Neural cell (in vitro differentiated cells): ENCODE results near the gene LAMA5. TPM values are rescaled to one million over a fixed set of nuclear protein-coding genes. Genes with fewer than 3 reads are reported as not detected.
A peak's percentile ranks its signal among the peaks of the same experiment; 100 is the strongest.

Experiments used
- H2AFZ ChIP-seq: fragments of 200-600, 300-800 bp; sonication (generic), shearing (Covaris generic); 2 replicates; pipeline ENCODE4 v1.6.0; 2014; ENCODE audit warnings: low read depth, mild to moderate bottlenecking, antibody characterized with exemption, low read length, moderate library complexity
- H3F3A ChIP-seq: fragments of 200-600 bp; shearing (Covaris generic); 2 replicates; pipeline ENCODE4 v1.6.1; 2016; ENCODE audit warnings: mild to moderate bottlenecking, moderate library complexity, mixed read lengths, antibody characterized with exemption, low read length; ENCODE audit not compliant: insufficient read depth, poor library complexity, severe bottlenecking
- H3K27ac ChIP-seq: fragments of 200-600, 300-800 bp; sonication (generic), shearing (Covaris generic); 2 replicates; pipeline ENCODE4 v1.5.1; 2014; ENCODE audit warnings: mild to moderate bottlenecking, low read length, moderate library complexity
- H3K27me3 ChIP-seq: fragments of 300-800, 200-600 bp; sonication (generic), shearing (Covaris generic); 2 replicates; pipeline ENCODE4 v1.6.0; 2014; ENCODE audit warnings: mild to moderate bottlenecking, low read depth, low read length, moderate library complexity; ENCODE audit not compliant: insufficient read depth
- H3K36me3 ChIP-seq: fragments of 300-800, 200-600 bp; sonication (generic), shearing (Covaris generic); 2 replicates; pipeline ENCODE4 v1.5.1; 2014; ENCODE audit warnings: mild to moderate bottlenecking, antibody characterized with exemption, low read length, moderate library complexity; ENCODE audit not compliant: insufficient read depth
- H3K4me2 ChIP-seq: fragments of 300-800, 200-600 bp; sonication (generic), shearing (Covaris generic); 2 replicates; pipeline ENCODE4 v1.6.0; 2014; ENCODE audit warnings: mild to moderate bottlenecking, low read length
- H3K4me3 ChIP-seq: fragments of 300-800, 200-600 bp; sonication (generic), shearing (Covaris generic); 2 replicates; pipeline ENCODE4 v1.5.1; 2014; ENCODE audit warnings: mild to moderate bottlenecking, low read length, moderate library complexity
- H3K79me2 ChIP-seq: fragments of 200-600 bp; shearing (Covaris generic); replicated peaks from 2 replicates; pipeline ENCODE4 v1.6.0; 2014; ENCODE audit warnings: mild to moderate bottlenecking, low read length, moderate library complexity; ENCODE audit not compliant: insufficient read depth
- H3K9ac ChIP-seq: fragments of 300-800, 200-600 bp; sonication (generic), shearing (Covaris generic); 2 replicates; pipeline ENCODE4 v1.6.1; 2016; ENCODE audit warnings: mild to moderate bottlenecking, low read length, mixed read lengths
- H3K9me2 ChIP-seq: fragments of 200-600 bp; shearing (Covaris generic); 2 replicates; pipeline ENCODE4 v1.6.1; 2016; ENCODE audit warnings: mild to moderate bottlenecking, low read length, mixed read lengths; ENCODE audit not compliant: insufficient read depth
- H3K9me3 ChIP-seq: fragments of 200-600, 300-800 bp; sonication (generic), shearing (Covaris generic); 2 replicates; pipeline ENCODE4 v1.6.1; 2016; ENCODE audit warnings: mild to moderate bottlenecking, mixed run types, low read length, moderate library complexity, mixed read lengths
- H4K20me1 ChIP-seq: fragments of 200-600 bp; shearing (Covaris generic); 2 replicates; pipeline ENCODE4 v1.6.1; 2016; ENCODE audit warnings: mild to moderate bottlenecking, mixed run types; ENCODE audit not compliant: insufficient read depth
- EP300 ChIP-seq: fragments of 450-650 bp; conservative IDR thresholded peaks from 2 replicates; pipeline ENCODE4 v1.6.1; 2014; ENCODE audit warnings: antibody characterized with exemption, mild to moderate bottlenecking, moderate library complexity; ENCODE audit not compliant: poor library complexity, severe bottlenecking
- EZH2 ChIP-seq: fragments of 200-600, 300-800 bp; shearing (Covaris generic), sonication (generic); IDR thresholded peaks from 2 replicates; pipeline ENCODE4 v1.6.1; 2014; ENCODE audit warnings: antibody characterized with exemption, low read length, borderline replicate concordance, mild to moderate bottlenecking; ENCODE audit not compliant: insufficient read depth, poor library complexity, severe bottlenecking
- MXI1 ChIP-seq: fragments of 450-650 bp; conservative IDR thresholded peaks from 2 replicates; pipeline ENCODE4 v1.6.1; 2014; ENCODE audit warnings: antibody characterized with exemption, mild to moderate bottlenecking; ENCODE audit not compliant: poor library complexity, severe bottlenecking
- POLR2AphosphoS5 ChIP-seq: IDR thresholded peaks from 2 replicates; pipeline ENCODE4 v1.6.1; 2012
- RAD21 ChIP-seq: fragments of 450-650 bp; conservative IDR thresholded peaks from 2 replicates; pipeline ENCODE4 v1.6.1; 2014; ENCODE audit warnings: antibody characterized with exemption, mild to moderate bottlenecking, moderate library complexity
- SMC3 ChIP-seq: fragments of 450-650 bp; conservative IDR thresholded peaks from 2 replicates; pipeline ENCODE4 v1.6.1; 2014; ENCODE audit warnings: antibody characterized with exemption, mild to moderate bottlenecking, moderate library complexity; ENCODE audit not compliant: poor library complexity
- TAF1 ChIP-seq: IDR thresholded peaks from 2 replicates; pipeline ENCODE4 v1.6.1; 2012; ENCODE audit warnings: low read depth
- polyA plus RNA-seq: library from polyadenylated mRNA; depleted of rRNA; stranded (reverse); fragments of >200 nt; gene quantifications from 2 replicates; pipeline ENCODE4 v1.2.3, GENCODE V29; 2014
- TF ChIP-seq, protein P1 (sequence below): fragments of 450-650 bp; IDR thresholded peaks from 2 replicates; pipeline ENCODE4 v1.5.1; 2014; ENCODE audit warnings: antibody characterized with exemption, mild to moderate bottlenecking, moderate library complexity; ENCODE audit not compliant: poor library complexity, severe bottlenecking
- TF ChIP-seq, protein P2 (sequence below): IDR thresholded peaks from 2 replicates; pipeline ENCODE4 v1.6.1; 2012; ENCODE audit warnings: borderline replicate concordance

LAMA5 gene
- polyA plus RNA-seq, 1 donor from 2014 or later = 27.2 TPM

DNA sequence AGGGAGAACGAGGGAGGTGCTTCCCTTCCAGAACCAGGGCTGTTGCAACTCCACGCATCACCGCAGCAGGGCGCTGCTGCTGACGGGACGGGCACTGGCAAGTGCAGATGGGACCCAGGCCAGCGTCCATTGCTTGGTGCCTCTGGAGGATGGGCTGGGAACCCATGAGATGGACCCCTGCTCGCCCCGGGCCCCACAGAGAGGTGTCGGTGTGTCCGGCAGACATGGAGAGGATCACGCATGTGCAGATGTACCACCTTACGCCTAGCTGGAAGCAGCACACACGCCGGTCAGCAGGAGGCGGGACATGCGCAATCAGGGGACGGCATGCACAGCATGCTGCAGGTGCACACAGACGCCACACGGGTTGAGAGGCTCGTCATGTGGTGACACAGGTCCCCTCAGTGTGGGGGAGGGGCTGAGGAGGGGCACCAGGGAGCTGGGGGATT lies 34.2 kb upstream of the LAMA5 start:
- no peak overlapping the region for H3K4me2 ChIP-seq
- H3K4me3 ChIP-seq = no peak overlapping the region
- no peak overlapping the region for H3K9ac ChIP-seq
- no peak overlapping the region for H2AFZ ChIP-seq
- peaks cover 5% of the 10 kb centered on the region for H3K79me2 ChIP-seq
- TF ChIP-seq, protein P1, sequence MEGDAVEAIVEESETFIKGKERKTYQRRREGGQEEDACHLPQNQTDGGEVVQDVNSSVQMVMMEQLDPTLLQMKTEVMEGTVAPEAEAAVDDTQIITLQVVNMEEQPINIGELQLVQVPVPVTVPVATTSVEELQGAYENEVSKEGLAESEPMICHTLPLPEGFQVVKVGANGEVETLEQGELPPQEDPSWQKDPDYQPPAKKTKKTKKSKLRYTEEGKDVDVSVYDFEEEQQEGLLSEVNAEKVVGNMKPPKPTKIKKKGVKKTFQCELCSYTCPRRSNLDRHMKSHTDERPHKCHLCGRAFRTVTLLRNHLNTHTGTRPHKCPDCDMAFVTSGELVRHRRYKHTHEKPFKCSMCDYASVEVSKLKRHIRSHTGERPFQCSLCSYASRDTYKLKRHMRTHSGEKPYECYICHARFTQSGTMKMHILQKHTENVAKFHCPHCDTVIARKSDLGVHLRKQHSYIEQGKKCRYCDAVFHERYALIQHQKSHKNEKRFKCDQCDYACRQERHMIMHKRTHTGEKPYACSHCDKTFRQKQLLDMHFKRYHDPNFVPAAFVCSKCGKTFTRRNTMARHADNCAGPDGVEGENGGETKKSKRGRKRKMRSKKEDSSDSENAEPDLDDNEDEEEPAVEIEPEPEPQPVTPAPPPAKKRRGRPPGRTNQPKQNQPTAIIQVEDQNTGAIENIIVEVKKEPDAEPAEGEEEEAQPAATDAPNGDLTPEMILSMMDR = peak; percentile 17
- TF ChIP-seq EP300 (no peak), SMC3 (no peak)
- H3K9me2 ChIP-seq = no peaks in the 10 kb centered on the region
- no peaks in the 10 kb centered on the region for H3F3A ChIP-seq
- H3K27ac ChIP-seq = no peak overlapping the region
- no peaks in the 10 kb centered on the region for H3K9me3 ChIP-seq
- H4K20me1 ChIP-seq = no peaks in the 10 kb centered on the region
- H3K27me3 ChIP-seq = no peaks in the 10 kb centered on the region
- H3K36me3 ChIP-seq = no peaks in the 10 kb centered on the region

DNA sequence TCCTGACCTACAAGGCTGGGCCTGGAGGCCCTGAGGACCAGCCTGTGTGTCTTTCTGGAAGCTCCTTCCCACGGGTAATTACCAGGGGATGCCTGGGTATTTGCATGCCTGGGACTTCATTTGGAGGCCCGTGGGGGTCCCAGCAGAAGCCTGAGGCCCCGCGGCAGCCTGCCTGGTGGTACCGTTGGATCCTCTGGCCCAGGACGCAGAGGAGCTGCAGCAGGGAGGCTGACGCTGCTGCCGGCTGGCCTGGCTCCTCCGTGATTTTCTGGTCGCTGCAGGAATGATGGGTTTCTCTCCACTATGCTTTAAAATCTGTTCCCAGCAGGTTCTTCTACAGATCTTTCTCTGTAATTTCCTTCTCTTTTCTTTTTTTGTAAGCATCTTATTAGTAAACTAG lies 33.4 kb upstream of the LAMA5 start:
- no peaks in the 10 kb centered on the region for H3K36me3 ChIP-seq
- no peak overlapping the region for H3K27ac ChIP-seq
- no peak overlapping the region for H3K4me3 ChIP-seq
- TF ChIP-seq RAD21 = no peak
- TF ChIP-seq, protein P1 = no peak
- TF ChIP-seq SMC3 = no peak
- TF ChIP-seq POLR2AphosphoS5 = no peak
- TF ChIP-seq EZH2 = no peak
- TF ChIP-seq, protein P2, sequence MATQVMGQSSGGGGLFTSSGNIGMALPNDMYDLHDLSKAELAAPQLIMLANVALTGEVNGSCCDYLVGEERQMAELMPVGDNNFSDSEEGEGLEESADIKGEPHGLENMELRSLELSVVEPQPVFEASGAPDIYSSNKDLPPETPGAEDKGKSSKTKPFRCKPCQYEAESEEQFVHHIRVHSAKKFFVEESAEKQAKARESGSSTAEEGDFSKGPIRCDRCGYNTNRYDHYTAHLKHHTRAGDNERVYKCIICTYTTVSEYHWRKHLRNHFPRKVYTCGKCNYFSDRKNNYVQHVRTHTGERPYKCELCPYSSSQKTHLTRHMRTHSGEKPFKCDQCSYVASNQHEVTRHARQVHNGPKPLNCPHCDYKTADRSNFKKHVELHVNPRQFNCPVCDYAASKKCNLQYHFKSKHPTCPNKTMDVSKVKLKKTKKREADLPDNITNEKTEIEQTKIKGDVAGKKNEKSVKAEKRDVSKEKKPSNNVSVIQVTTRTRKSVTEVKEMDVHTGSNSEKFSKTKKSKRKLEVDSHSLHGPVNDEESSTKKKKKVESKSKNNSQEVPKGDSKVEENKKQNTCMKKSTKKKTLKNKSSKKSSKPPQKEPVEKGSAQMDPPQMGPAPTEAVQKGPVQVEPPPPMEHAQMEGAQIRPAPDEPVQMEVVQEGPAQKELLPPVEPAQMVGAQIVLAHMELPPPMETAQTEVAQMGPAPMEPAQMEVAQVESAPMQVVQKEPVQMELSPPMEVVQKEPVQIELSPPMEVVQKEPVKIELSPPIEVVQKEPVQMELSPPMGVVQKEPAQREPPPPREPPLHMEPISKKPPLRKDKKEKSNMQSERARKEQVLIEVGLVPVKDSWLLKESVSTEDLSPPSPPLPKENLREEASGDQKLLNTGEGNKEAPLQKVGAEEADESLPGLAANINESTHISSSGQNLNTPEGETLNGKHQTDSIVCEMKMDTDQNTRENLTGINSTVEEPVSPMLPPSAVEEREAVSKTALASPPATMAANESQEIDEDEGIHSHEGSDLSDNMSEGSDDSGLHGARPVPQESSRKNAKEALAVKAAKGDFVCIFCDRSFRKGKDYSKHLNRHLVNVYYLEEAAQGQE = no peak
- no peak for TF ChIP-seq MXI1
- TF ChIP-seq TAF1 = no peak
- TF ChIP-seq EP300 = no peak
- H4K20me1 ChIP-seq = no peaks in the 10 kb centered on the region
- no peaks in the 10 kb centered on the region for H3K27me3 ChIP-seq
- H3K9me2 ChIP-seq = no peaks in the 10 kb centered on the region
- no peaks in the 10 kb centered on the region for H3K79me2 ChIP-seq
- no peak overlapping the region for H2AFZ ChIP-seq
- no peak overlapping the region for H3K4me2 ChIP-seq
- H3K9me3 ChIP-seq = no peaks in the 10 kb centered on the region
- H3K9ac ChIP-seq = no peak overlapping the region
- no peaks in the 10 kb centered on the region for H3F3A ChIP-seq
